HG03342 (cell line): ENCODE data around the gene RIMKLA.

ENCODE experiments used
- ATAC-seq: cut with Tn5 transposase; IDR thresholded peaks from one replicate; pipeline ENCODE4 v1.9.1; 2021; ENCODE audit warnings: mild to moderate bottlenecking, moderate library complexity; ENCODE audit not compliant: unreplicated experiment

The RIMKLA gene

GRCh38 chr1:42370876-42371549 is 9.6 kb upstream of the RIMKLA start:
- no peak for ATAC-seq

GRCh38 chr1:42372796-42373195 is 7.8 kb upstream of the RIMKLA start:
- ATAC-seq = no peak

DNA sequence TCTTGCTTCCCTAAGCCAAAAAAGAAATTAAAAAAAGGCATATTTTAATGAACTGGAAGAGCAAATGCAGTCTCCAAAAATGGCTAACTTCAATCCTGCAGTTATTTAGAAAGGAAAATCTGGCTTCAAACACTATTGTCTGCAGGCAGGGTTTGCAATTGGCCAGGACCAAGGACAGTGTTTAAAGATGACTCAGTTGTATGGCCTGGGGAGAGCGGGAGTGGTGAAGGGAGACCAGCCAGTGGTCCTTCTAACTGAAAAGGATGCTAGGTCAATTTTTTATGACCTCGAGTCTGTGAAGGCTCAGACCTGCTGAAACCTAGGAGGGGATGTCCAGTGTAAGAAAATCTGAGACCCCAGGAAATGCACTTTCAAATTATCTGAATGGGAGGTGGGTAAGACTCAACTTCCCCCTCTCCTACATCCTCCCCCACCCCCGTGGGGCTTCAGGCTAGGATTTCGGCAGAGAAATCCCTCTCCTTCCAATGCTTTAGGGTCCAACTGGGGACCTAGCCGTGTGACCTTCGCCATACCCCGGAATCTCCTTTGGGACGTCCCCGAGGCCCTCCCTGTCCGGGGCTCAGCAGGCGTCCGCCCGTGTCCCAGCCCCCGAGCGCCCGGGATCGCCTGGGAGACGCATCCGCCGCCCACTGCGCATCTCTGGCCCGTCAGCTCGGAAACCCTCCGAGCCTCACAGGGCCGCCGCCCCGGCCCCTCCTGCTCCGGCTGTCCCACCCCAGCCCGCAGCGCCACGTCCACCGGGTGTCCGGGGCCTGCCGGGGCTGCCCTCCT is 602 bp upstream of the RIMKLA start:
- peak; percentile 41 for ATAC-seq

GRCh38 chr1:42381280-42381673 is 685 bp downstream of the RIMKLA start:
- no peak for ATAC-seq

GRCh38 chr1:42385283-42385682 is 4.7 kb downstream of the RIMKLA start:
- no peak for ATAC-seq

- ATAC-seq = no peak
Measured at GRCh38 chr1:42386051-42386450, 5.5 kb downstream of the RIMKLA start.

GRCh38 chr1:42392255-42392654 is 11.7 kb downstream of the RIMKLA start:
- no peak for ATAC-seq

GRCh38 chr1:42392967-42393848 is 12.6 kb downstream of the RIMKLA start:
- ATAC-seq = no peak

DNA sequence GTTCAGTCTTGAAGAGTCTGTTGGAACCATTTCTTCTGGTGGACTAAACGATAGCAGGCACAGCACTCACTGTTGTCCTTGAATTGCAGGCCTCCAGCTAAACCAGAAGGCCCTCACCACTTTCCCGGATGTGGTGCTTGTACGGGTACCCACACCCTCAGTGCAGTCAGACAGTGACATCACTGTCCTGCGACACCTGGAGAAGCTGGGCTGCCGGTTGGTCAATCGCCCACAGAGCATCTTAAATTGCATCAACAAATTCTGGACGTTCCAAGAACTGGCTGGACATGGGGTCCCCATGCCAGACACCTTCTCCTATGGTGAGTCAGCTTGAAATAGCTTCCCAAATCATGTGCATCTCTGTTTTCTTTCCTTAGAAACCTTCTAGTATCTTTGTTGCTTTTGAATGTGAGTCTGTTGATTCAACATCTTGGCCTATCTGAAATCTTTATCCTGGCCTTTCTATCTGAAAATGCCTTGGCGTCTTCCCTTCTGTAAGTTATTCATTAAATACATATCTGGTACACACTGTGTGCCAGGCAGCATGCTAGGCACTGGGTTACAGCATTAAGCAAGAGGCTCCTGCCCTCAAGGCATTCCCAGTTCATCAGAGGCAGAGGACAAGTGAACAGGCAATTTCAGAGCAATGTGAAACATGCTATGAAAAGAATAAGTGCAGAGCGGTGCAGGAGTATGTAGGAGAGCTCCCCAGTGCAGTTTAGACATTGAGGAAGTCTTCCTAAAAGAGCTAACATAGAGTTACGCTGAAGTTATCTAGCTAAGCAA is 18.9 kb downstream of the RIMKLA start:
- no peak for ATAC-seq

DNA sequence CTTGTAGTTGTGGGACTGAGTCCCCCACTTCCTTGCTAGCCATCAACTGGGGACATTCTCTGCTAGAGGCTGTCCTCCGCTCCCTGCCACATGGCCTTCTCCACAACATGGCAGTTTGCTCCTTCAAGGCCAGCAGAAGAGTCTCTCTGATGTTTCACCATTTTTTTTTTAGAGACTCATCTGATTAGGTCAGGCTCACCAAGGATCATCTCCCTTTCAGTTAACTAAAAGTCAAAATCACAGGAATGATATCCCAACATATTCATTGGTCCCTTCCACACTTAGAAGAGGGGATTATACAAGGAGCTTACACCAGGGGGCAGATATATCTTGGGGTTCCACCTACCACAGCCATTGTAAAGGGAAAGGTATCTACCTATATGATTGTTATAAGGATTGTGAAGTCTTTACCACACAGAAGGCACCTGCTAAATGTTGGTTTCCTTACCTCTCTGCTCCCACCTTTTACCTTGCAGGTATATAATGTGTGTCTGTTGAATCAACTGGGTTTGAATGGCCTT is 23.3 kb downstream of the RIMKLA start:
- ATAC-seq = no peak

- ATAC-seq = no peak
Measured at GRCh38 chr1:42414551-42415496, 34.2 kb downstream of the RIMKLA start.

GRCh38 chr1:42417166-42417565 is 36.6 kb downstream of the RIMKLA start:
- ATAC-seq = no peak

- no peak for ATAC-seq
Measured at GRCh38 chr1:42418516-42418915, 37.9 kb downstream of the RIMKLA start.

- ATAC-seq = no peak
Measured at GRCh38 chr1:42419126-42419821, 38.7 kb downstream of the RIMKLA start.

GRCh38 chr1:42420121-42420520 is 39.5 kb downstream of the RIMKLA start:
- ATAC-seq = no peak

- no peak for ATAC-seq
Measured at GRCh38 chr1:42420911-42421585, 40.5 kb downstream of the RIMKLA start.

DNA sequence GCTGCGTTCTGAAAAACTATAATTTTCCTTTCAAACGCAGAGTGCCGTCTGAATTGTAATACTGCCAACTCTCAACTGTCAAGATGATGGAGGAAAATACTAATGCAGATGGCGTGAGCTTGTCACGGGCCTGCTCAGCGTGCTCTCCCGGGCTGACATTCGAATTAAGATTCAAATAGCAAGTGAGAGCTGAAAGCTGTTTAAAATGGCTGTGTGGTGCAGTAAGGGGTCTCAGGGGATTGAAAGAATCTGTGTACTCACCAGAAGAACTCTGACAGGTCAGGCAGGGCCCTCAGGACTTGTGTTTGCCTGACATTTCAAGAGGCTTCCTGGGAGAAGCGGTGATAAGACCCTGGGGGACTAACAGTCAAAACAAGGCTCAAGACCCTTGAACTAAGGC is 42.1 kb downstream of the RIMKLA start:
- ATAC-seq = no peak

DNA sequence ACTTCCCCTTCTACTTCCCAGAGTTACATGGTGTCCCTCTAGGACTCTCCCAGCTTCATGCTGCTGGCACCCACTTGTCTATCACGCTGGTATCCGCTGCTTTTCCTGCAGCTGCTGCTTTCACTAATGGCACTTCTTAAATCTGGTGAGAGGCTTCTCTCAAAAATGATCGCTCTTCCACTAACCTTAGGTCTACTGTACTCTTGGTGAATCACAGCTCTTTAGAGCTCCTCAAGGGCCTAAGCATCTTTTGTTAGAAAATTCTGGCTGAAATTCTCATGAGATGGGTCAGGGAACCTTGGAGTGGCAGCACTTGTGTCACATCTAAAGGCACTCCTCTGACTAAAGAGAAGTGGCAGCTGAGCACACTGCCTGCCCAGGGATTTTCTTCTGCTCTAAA is 43.1 kb downstream of the RIMKLA start:
- no peak for ATAC-seq
